HG02981 (cell line): Measurements from ENCODE around the gene PNPLA6.
"Not testable (repeated sequence)": the region's sequence is repeated elsewhere in the genome, so short reads cannot be mapped to it uniquely, and the experiment has no call there.

Source experiments
- ATAC-seq: cut with Tn5 transposase; IDR thresholded peaks from one replicate; pipeline ENCODE4 v1.9.1; 2021; ENCODE audit warnings: mild to moderate bottlenecking, moderate library complexity; ENCODE audit not compliant: unreplicated experiment

Gene PNPLA6

GRCh38 chr19:7550987-7551761 is 15.7 kb downstream of the PNPLA6 start:
- ATAC-seq, result no peak

- no peak for ATAC-seq
Measured at GRCh38 chr19:7552781-7553180, 17.3 kb downstream of the PNPLA6 start.

- no peak for ATAC-seq
Measured at GRCh38 chr19:7554565-7554964, 19.0 kb downstream of the PNPLA6 start.

- ATAC-seq, result no peak
Measured at GRCh38 chr19:7554990-7555864, 19.7 kb downstream of the PNPLA6 start.

- no peak for ATAC-seq
Measured at GRCh38 chr19:7556696-7557315, 21.3 kb downstream of the PNPLA6 start.

GRCh38 chr19:7558667-7559066 is 23.1 kb downstream of the PNPLA6 start:
- ATAC-seq, result no peak

GRCh38 chr19:7559102-7559501 is 23.6 kb downstream of the PNPLA6 start:
- no peak for ATAC-seq

- ATAC-seq, result no peak
Measured at GRCh38 chr19:7560255-7560654, 24.7 kb downstream of the PNPLA6 start.

- no peak for ATAC-seq
Measured at GRCh38 chr19:7561325-7561724, 25.8 kb downstream of the PNPLA6 start.

GRCh38 chr19:7562646-7563393 is 27.3 kb downstream of the PNPLA6 start:
- ATAC-seq, result no peak

GRCh38 chr19:7564866-7565265 is 29.3 kb downstream of the PNPLA6 start:
- no peak for ATAC-seq

GRCh38 chr19:7565332-7565731 is 29.8 kb downstream of the PNPLA6 start:
- no peak for ATAC-seq

GRCh38 chr19:7570761-7571160 is 35.2 kb downstream of the PNPLA6 start:
- no peak for ATAC-seq

GRCh38 chr19:7575434-7576040 is 40.0 kb downstream of the PNPLA6 start:
- ATAC-seq, result no peak

- ATAC-seq, result not testable (repeated sequence)
Measured at GRCh38 chr19:7577422-7577821, 41.9 kb downstream of the PNPLA6 start.

GRCh38 chr19:7578127-7578526 is 42.6 kb downstream of the PNPLA6 start:
- no peak for ATAC-seq

- no peak for ATAC-seq
Measured at GRCh38 chr19:7579182-7579581, 43.7 kb downstream of the PNPLA6 start.

- no peak for ATAC-seq
Measured at GRCh38 chr19:7582446-7582845, 46.9 kb downstream of the PNPLA6 start.

- ATAC-seq, result no peak
Measured at GRCh38 chr19:7589822-7590221, 54.3 kb downstream of the PNPLA6 start.

- ATAC-seq, result no peak
Measured at GRCh38 chr19:7590256-7590655, 54.7 kb downstream of the PNPLA6 start.
